ENCODE results near the gene DDT.

DNA sequence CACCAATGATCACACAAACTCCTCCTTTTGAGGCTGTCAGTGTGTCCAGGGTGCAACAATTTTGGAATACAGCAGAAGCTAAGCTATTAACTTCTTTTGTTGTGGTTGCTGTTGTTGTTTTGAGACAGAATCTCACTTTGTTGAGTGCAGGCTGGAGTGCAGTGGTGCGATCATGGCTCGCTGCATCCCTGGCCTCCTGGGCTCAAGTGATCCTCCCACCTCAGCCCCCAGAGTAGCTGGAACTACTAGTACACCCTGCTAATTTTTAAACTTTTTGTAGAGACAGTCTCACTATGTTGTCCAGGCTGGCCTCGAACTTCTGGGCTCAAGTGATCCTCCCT, 35.3 kb downstream of the DDT start:
- no peak for TF ChIP-seq FOXM1 (IDR thresholded peaks at IDR 0.05; ENCODE audit: borderline replicate concordance, low read depth)
- TF ChIP-seq USF1 (IDR thresholded peaks at IDR 0.05), result no peak
- no peak for TF ChIP-seq NFIC (IDR thresholded peaks at IDR 0.05)
- TF ChIP-seq TCF12 (IDR thresholded peaks at IDR 0.05; ENCODE audit: low read depth), result no peak
- TF ChIP-seq, protein P1, sequence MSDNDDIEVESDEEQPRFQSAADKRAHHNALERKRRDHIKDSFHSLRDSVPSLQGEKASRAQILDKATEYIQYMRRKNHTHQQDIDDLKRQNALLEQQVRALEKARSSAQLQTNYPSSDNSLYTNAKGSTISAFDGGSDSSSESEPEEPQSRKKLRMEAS (IDR thresholded peaks at IDR 0.05), result no peak
- no peak for TF ChIP-seq CEBPB (IDR thresholded peaks at IDR 0.05)
- TF ChIP-seq RAD21 (IDR thresholded peaks at IDR 0.05; ENCODE audit: low read depth), result no peak
- no peak for TF ChIP-seq EP300 (IDR thresholded peaks at IDR 0.05; ENCODE audit: borderline replicate concordance)
- no peak for TF ChIP-seq TAF1 (IDR thresholded peaks at IDR 0.05; ENCODE audit: low read depth)
